ENCODE data around the gene PCLO.
"Not testable (repeated sequence)": the region's sequence is repeated elsewhere in the genome, so short reads cannot be mapped to it uniquely, and the experiment has no call there.

Gene PCLO

GRCh38 chr7:83053965-83054364 is 108.7 kb downstream of the PCLO start:
- no peak for DNase-seq (ENCODE audit: low spot score)

GRCh38 chr7:83040484-83040883 is 122.2 kb downstream of the PCLO start:
- no peak for DNase-seq (ENCODE audit: low spot score)

- no peak for DNase-seq (ENCODE audit: low spot score)
These were observed 123.9 kb downstream of the PCLO start for GRCh38 chr7:83038787-83039186.

GRCh38 chr7:83036721-83037380 is 125.8 kb downstream of the PCLO start:
- DNase-seq (ENCODE audit: low spot score): no peak

GRCh38 chr7:83036130-83036529 is 126.6 kb downstream of the PCLO start:
- no peak for DNase-seq (ENCODE audit: low spot score)

GRCh38 chr7:83032195-83032594 is 130.5 kb downstream of the PCLO start:
- DNase-seq (ENCODE audit: low spot score): no peak

- not testable (repeated sequence) for DNase-seq (ENCODE audit: low spot score)
These were observed 138.6 kb downstream of the PCLO start for GRCh38 chr7:83023817-83024665.

GRCh38 chr7:83021032-83021431 is 141.7 kb downstream of the PCLO start:
- DNase-seq (ENCODE audit: low spot score): no peak

GRCh38 chr7:83020161-83020560 is 142.5 kb downstream of the PCLO start:
- DNase-seq (ENCODE audit: low spot score): no peak

- no peak for DNase-seq (ENCODE audit: low spot score)
These were observed 146.8 kb downstream of the PCLO start for GRCh38 chr7:83015916-83016315.

GRCh38 chr7:83014546-83014945 is 148.1 kb downstream of the PCLO start:
- peak; percentile 18 for DNase-seq (ENCODE audit: low spot score)

- no peak for DNase-seq (ENCODE audit: low spot score)
These were observed 150.7 kb downstream of the PCLO start for GRCh38 chr7:83011954-83012353.

- no peak for DNase-seq (ENCODE audit: low spot score)
These were observed 157.3 kb downstream of the PCLO start for GRCh38 chr7:83005410-83005809.

GRCh38 chr7:83001362-83002040 is 161.2 kb downstream of the PCLO start:
- no peak for DNase-seq (ENCODE audit: low spot score)

- DNase-seq (ENCODE audit: low spot score): no peak
These were observed 164.2 kb downstream of the PCLO start for GRCh38 chr7:82998436-82998835.

- no peak for DNase-seq (ENCODE audit: low spot score)
These were observed 177.4 kb downstream of the PCLO start for GRCh38 chr7:82985144-82985802.

- no peak for DNase-seq (ENCODE audit: low spot score)
These were observed 182.4 kb downstream of the PCLO start for GRCh38 chr7:82980130-82980788.

GRCh38 chr7:82975811-82976468 is 186.7 kb downstream of the PCLO start:
- no peak for DNase-seq (ENCODE audit: low spot score)

- DNase-seq (ENCODE audit: low spot score): peak; percentile 17
These were observed 190.5 kb downstream of the PCLO start for GRCh38 chr7:82972135-82972534.

GRCh38 chr7:82965088-82966036 is 197.3 kb downstream of the PCLO start:
- DNase-seq (ENCODE audit: low spot score): no peak
